H9 (cell line): ENCODE measurements around the gene ITGB7. TPM values are rescaled to one million over a fixed set of nuclear protein-coding genes. Genes with fewer than 3 reads are reported as not detected.

ENCODE experiments used
- DNase-seq: peaks from one replicate; pipeline ENCODE4 v3.0.0-alpha.2; 2017
- H2AFZ ChIP-seq: one replicate; pipeline ENCODE4 v1.6.1; 2013; ENCODE audit warnings: mild to moderate bottlenecking, low read length, control low read depth, moderate library complexity
- H2AK5ac ChIP-seq: 2 replicates; pipeline ENCODE4 v1.6.1; 2013; ENCODE audit warnings: low read length, control low read depth, mixed read lengths; ENCODE audit not compliant: insufficient read length
- H2BK120ac ChIP-seq: one replicate; pipeline ENCODE4 v1.6.1; 2013; ENCODE audit warnings: low read depth, mild to moderate bottlenecking, low read length, control low read depth, inconsistent platforms; ENCODE audit not compliant: poor library complexity, severe bottlenecking
- H2BK12ac ChIP-seq: 2 replicates; pipeline ENCODE4 v1.6.1; 2013; ENCODE audit warnings: low read length, control low read depth, mixed read lengths, low read depth; ENCODE audit not compliant: insufficient read length
- H2BK15ac ChIP-seq: 2 replicates; pipeline ENCODE4 v1.6.1; 2013; ENCODE audit warnings: low read depth, low read length, control low read depth
- H2BK20ac ChIP-seq: one replicate; pipeline ENCODE4 v1.6.1; 2013; ENCODE audit warnings: low read depth, mild to moderate bottlenecking, low read length, control low read depth, inconsistent platforms; ENCODE audit not compliant: poor library complexity, severe bottlenecking
- H2BK5ac ChIP-seq: 2 replicates; pipeline ENCODE4 v1.6.1; 2013; ENCODE audit warnings: low read length, control low read depth, mixed read lengths; ENCODE audit not compliant: insufficient read length
- H3K14ac ChIP-seq: 2 replicates; pipeline ENCODE4 v1.6.1; 2013; ENCODE audit warnings: low read length, control low read depth; ENCODE audit not compliant: insufficient read depth
- H3K18ac ChIP-seq: 2 replicates; pipeline ENCODE4 v1.6.1; 2013; ENCODE audit warnings: low read depth, mild to moderate bottlenecking, mixed read lengths, low read length, control low read depth; ENCODE audit not compliant: insufficient read length
- H3K23ac ChIP-seq: 2 replicates; pipeline ENCODE4 v1.6.1; 2013; ENCODE audit warnings: low read length, control low read depth, mixed read lengths, low read depth; ENCODE audit not compliant: insufficient read length
- H3K23me2 ChIP-seq: 2 replicates; pipeline ENCODE4 v1.6.1; 2013; ENCODE audit warnings: low read depth, mild to moderate bottlenecking, mixed read lengths, low read length, control low read depth; ENCODE audit not compliant: insufficient read length, poor library complexity, severe bottlenecking
- H3K27ac ChIP-seq: 2 replicates; pipeline ENCODE4 v1.5.1; 2013; ENCODE audit warnings: low read length, control low read depth, mixed read lengths, low read depth; ENCODE audit not compliant: insufficient read length
- H3K27me3 ChIP-seq: 2 replicates; pipeline ENCODE4 v1.6.1; 2013; ENCODE audit warnings: low read length, control low read depth, inconsistent platforms; ENCODE audit not compliant: insufficient read depth
- H3K4ac ChIP-seq: 2 replicates; pipeline ENCODE4 v1.6.1; 2013; ENCODE audit warnings: low read depth, mild to moderate bottlenecking, control low read depth, inconsistent platforms, low read length, moderate library complexity
- H3K4me1 ChIP-seq: 2 replicates; pipeline ENCODE4 v1.6.1; 2013; ENCODE audit warnings: low read length, control low read depth, inconsistent platforms; ENCODE audit not compliant: insufficient read depth
- H3K4me2 ChIP-seq: 2 replicates; pipeline ENCODE4 v1.6.1; 2013; ENCODE audit warnings: low read length, control low read depth, mixed read lengths; ENCODE audit not compliant: insufficient read length, insufficient read depth
- H3K56ac ChIP-seq: 2 replicates; pipeline ENCODE4 v1.6.1; 2013; ENCODE audit warnings: low read depth, mild to moderate bottlenecking, mixed read lengths, low read length, control low read depth; ENCODE audit not compliant: insufficient read length
- H3K79me1 ChIP-seq: 2 replicates; pipeline ENCODE4 v1.6.1; 2013; ENCODE audit warnings: low read depth, mild to moderate bottlenecking, moderate library complexity, low read length, control low read depth, inconsistent platforms; ENCODE audit not compliant: insufficient read depth, poor library complexity, severe bottlenecking
- H3K79me2 ChIP-seq: 2 replicates; pipeline ENCODE4 v1.6.1; 2013; ENCODE audit warnings: low read length, control low read depth, inconsistent platforms; ENCODE audit not compliant: insufficient read depth
- H3K9ac ChIP-seq: 2 replicates; pipeline ENCODE4 v1.6.1; 2013; ENCODE audit warnings: low read length, control low read depth, mixed read lengths; ENCODE audit not compliant: insufficient read length; ENCODE audit errors: extremely low read depth
- H3K9me3 ChIP-seq: one replicate; pipeline ENCODE4 v1.6.1; 2013; ENCODE audit warnings: low read depth, low read length, inconsistent platforms; ENCODE audit not compliant: control insufficient read depth
- H3T11ph ChIP-seq: one replicate; pipeline ENCODE4 v1.6.1; 2013; ENCODE audit warnings: mild to moderate bottlenecking, low read length, control low read depth, inconsistent platforms
- H4K20me1 ChIP-seq: one replicate; pipeline ENCODE4 v1.6.1; 2013; ENCODE audit not compliant: control insufficient read depth, insufficient read length, insufficient read depth
- H4K5ac ChIP-seq: 2 replicates; pipeline ENCODE4 v1.6.1; 2013; ENCODE audit warnings: low read depth, mild to moderate bottlenecking, mixed read lengths, low read length, control low read depth; ENCODE audit not compliant: insufficient read length
- H4K8ac ChIP-seq: replicated peaks from 2 replicates; pipeline ENCODE4 v1.6.1; 2013; ENCODE audit warnings: low read length, control low read depth, mixed read lengths, low read depth; ENCODE audit not compliant: insufficient read length
- H4K91ac ChIP-seq: 2 replicates; pipeline ENCODE4 v1.6.1; 2013; ENCODE audit warnings: low read depth, mild to moderate bottlenecking, moderate library complexity, mixed read lengths, low read length, control low read depth; ENCODE audit not compliant: insufficient read length
- H3K27ac Mint-ChIP-seq, 3 experiments: 2 replicates in 2 of 3; 3 replicates in 1 of 3; pipeline ENCODE4 v1.8.0; 2020 to 2021; ENCODE audit warnings: mixed read lengths in 3 of 3, mild to moderate bottlenecking in 1 of 3, moderate library complexity in 1 of 3
- H3K27me3 Mint-ChIP-seq: 2 replicates; pipeline ENCODE4 v1.8.0; 2021; ENCODE audit warnings: low read depth, mild to moderate bottlenecking, moderate library complexity, mixed read lengths
- H3K36me3 Mint-ChIP-seq, 3 experiments: 2 replicates in 2 of 3; 3 replicates in 1 of 3; pipeline ENCODE4 v1.8.0; 2020 to 2021; ENCODE audit warnings: low read depth in 3 of 3, mixed read lengths in 3 of 3; ENCODE audit not compliant: insufficient read depth in 1 of 3
- H3K4me1 Mint-ChIP-seq, 2 experiments: 2 replicates each; pipeline ENCODE4 v1.8.0; 2020; ENCODE audit warnings: mixed read lengths in 2 of 2
- H3K4me3 Mint-ChIP-seq, 2 experiments: 2 replicates in 1 of 2; 3 replicates in 1 of 2; pipeline ENCODE4 v1.8.0; 2020 to 2021; ENCODE audit warnings: mild to moderate bottlenecking in 2 of 2, mixed read lengths in 2 of 2, moderate library complexity in 1 of 2
- H3K9me3 Mint-ChIP-seq, 2 experiments: 2 replicates in 1 of 2; 3 replicates in 1 of 2; pipeline ENCODE4 v1.8.0; 2020; ENCODE audit warnings: mild to moderate bottlenecking in 2 of 2, mixed read lengths in 2 of 2, moderate library complexity in 1 of 2
- WGBS: extraction: QIAGEN DNeasy Blood & Tissue Kit; methylation state at CpG from one replicate; pipeline ENCODE4 v1.1.7; 2013; ENCODE audit warnings: missing lambda C conversion rate, low lambda C conversion rate, mixed read lengths; ENCODE audit not compliant: insufficient read length; ENCODE audit errors: extremely low coverage; 5-methylcytosine and 5-hydroxymethylcytosine counted together
- total RNA-seq: library from RNA; stranded (reverse); gene quantifications from 2 replicates; pipeline ENCODE4 v1.2.1, GENCODE V29; 2021
- TF ChIP-seq, protein P1 (sequence below): fragments of 200-600 bp; sonication (generic); conservative IDR thresholded peaks from 3 replicates; pipeline ENCODE4 v1.8.0; 2021; ENCODE audit warnings: antibody characterized with exemption, mild to moderate bottlenecking

ITGB7 gene
- total RNA-seq, 1 experiment from 2014 or later, result 0.39 TPM

DNA sequence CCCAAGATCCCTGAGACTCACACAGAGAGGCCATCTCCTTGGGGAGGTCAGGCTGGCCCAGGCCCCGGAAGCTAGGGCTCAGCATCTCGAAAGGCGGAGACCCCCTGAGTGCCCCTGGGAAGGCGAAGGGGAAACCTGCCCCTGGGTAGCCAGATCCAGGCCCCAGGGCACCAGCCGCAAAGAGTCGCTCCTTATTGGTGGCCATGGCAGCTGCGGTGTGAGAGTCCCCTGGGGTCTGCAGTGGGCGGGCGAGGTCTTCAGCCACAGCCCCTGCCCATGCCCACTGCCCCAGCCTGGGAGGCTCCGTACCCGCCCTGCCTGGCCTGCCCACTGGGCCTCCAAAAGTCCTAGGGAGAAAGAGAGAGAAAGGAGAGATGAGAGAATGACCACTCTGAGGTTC lies 20.3 kb upstream of the ITGB7 start:
- Histone ChIP-seq H3K23ac (no peak overlapping the region), H2AFZ (no peak overlapping the region), H2BK20ac (no peak overlapping the region), H2BK12ac (no peak overlapping the region), H2BK120ac (no peak overlapping the region), H3K9ac (no peak overlapping the region), H3K4me1 (peaks cover 28% of the 10 kb centered on the region; the same call in 1 of the 2 replicates), H3K9me3 (no peaks in the 10 kb centered on the region), H3K4ac (no peak overlapping the region), H3K79me2 (no peaks in the 10 kb centered on the region), H4K91ac (no peak overlapping the region), H3K27me3 (no peaks in the 10 kb centered on the region; the same call in 1 of the 2 replicates), H3K23me2 (peaks cover 12% of the 10 kb centered on the region), H3K79me1 (no peaks in the 10 kb centered on the region), H4K20me1 (no peaks in the 10 kb centered on the region), H3T11ph (no peak overlapping the region), H4K5ac (no peak overlapping the region), H2BK15ac (no peak overlapping the region), H3K4me2 (no peak overlapping the region), H2BK5ac (no peak overlapping the region), H3K27ac (no peak overlapping the region), H3K18ac (no peak overlapping the region), H4K8ac (no peak overlapping the region), H3K14ac (no peak overlapping the region), H2AK5ac (no peak overlapping the region), H3K56ac (no peak overlapping the region)
- H3K9me3 Mint-ChIP-seq, result no peaks in the 10 kb centered on the region
- peaks cover 8 to 17% (median 13%) of the 10 kb centered on the region in 3 experiments; a peak in 6 of 7 replicates for H3K36me3 Mint-ChIP-seq
- no peak for DNase-seq
- peaks cover 73 to 79% of the 10 kb centered on the region in 2 experiments for H3K4me1 Mint-ChIP-seq
- WGBS, result no CpG with 5 or more reads among the region's 11 CpGs
- H3K27me3 Mint-ChIP-seq, result peaks cover 10% of the 10 kb centered on the region
- TF ChIP-seq, protein P1, sequence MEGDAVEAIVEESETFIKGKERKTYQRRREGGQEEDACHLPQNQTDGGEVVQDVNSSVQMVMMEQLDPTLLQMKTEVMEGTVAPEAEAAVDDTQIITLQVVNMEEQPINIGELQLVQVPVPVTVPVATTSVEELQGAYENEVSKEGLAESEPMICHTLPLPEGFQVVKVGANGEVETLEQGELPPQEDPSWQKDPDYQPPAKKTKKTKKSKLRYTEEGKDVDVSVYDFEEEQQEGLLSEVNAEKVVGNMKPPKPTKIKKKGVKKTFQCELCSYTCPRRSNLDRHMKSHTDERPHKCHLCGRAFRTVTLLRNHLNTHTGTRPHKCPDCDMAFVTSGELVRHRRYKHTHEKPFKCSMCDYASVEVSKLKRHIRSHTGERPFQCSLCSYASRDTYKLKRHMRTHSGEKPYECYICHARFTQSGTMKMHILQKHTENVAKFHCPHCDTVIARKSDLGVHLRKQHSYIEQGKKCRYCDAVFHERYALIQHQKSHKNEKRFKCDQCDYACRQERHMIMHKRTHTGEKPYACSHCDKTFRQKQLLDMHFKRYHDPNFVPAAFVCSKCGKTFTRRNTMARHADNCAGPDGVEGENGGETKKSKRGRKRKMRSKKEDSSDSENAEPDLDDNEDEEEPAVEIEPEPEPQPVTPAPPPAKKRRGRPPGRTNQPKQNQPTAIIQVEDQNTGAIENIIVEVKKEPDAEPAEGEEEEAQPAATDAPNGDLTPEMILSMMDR, result no peak
- no peak overlapping the region for H3K4me3 Mint-ChIP-seq
- no peak overlapping the region for H3K27ac Mint-ChIP-seq
